Lower leg skin (tissue), 4 donors: ENCODE measurements around the gene DCP1B. TPM values are rescaled to one million over a fixed set of nuclear protein-coding genes. Genes with fewer than 3 reads are reported as not detected.

ENCODE experiments used
- DNase-seq, 2 donors: peaks; one replicate each; pipeline ENCODE4 v3.0.0-alpha.2; 2019; ENCODE audit warnings: low spot score in 2 of 2
- H3K4me3 ChIP-seq: fragments of 200-600 bp; sonication (generic); 2 replicates; pipeline ENCODE4 v1.5.1; 2017; ENCODE audit warnings: mild to moderate bottlenecking, low read depth; ENCODE audit not compliant: poor library complexity, severe bottlenecking
- POLR2A ChIP-seq, 2 donors: fragments of 450-650 bp; IDR thresholded peaks; one replicate each; pipeline ENCODE4 v1.6.1; 2016 to 2017; ENCODE audit warnings: antibody characterized with exemption in 2 of 2, mild to moderate bottlenecking in 1 of 2, moderate library complexity in 1 of 2
- WGBS, 2 donors: methylation state at CpG; one replicate each; pipeline ENCODE4 v1.1.5; 2018; 5-methylcytosine and 5-hydroxymethylcytosine counted together
- intact Hi-C: fragments of 100-400 bp; cut with DNase I; formaldehyde crosslinking; loops from one replicate; pipeline ENCODE4 v1.15.0; 2023; ENCODE audit warnings: low total_unique reads
- total RNA-seq, 4 donors: library from RNA; depleted of rRNA; stranded (reverse); fragments of >200 nt; gene quantifications; one replicate each; pipeline ENCODE4 v1.1.0, GENCODE V29; 2016
- TF ChIP-seq, protein P1 (sequence below), 3 donors: fragments of 450-650 bp; IDR thresholded peaks; one replicate each; pipeline ENCODE4 v1.5.1; 2016; ENCODE audit warnings: antibody characterized with exemption in 3 of 3, mild to moderate bottlenecking in 3 of 3, moderate library complexity in 2 of 3

The DCP1B gene
- total RNA-seq, 4 donors from 2014 or later = 10.9 to 15.1 (median 13.5) TPM

GRCh38 chr12:1993871-1994371, 10.3 kb downstream of the DCP1B start:
- TF ChIP-seq POLR2A (IDR thresholded peaks at IDR 0.05) = no peak
- TF ChIP-seq, protein P1, sequence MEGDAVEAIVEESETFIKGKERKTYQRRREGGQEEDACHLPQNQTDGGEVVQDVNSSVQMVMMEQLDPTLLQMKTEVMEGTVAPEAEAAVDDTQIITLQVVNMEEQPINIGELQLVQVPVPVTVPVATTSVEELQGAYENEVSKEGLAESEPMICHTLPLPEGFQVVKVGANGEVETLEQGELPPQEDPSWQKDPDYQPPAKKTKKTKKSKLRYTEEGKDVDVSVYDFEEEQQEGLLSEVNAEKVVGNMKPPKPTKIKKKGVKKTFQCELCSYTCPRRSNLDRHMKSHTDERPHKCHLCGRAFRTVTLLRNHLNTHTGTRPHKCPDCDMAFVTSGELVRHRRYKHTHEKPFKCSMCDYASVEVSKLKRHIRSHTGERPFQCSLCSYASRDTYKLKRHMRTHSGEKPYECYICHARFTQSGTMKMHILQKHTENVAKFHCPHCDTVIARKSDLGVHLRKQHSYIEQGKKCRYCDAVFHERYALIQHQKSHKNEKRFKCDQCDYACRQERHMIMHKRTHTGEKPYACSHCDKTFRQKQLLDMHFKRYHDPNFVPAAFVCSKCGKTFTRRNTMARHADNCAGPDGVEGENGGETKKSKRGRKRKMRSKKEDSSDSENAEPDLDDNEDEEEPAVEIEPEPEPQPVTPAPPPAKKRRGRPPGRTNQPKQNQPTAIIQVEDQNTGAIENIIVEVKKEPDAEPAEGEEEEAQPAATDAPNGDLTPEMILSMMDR (IDR thresholded peaks at IDR 0.05) = no peak
- WGBS, 2 donors = 82 to 90% methylated on average over 2 of the region's 2 CpGs
- no peak overlapping the region for H3K4me3 ChIP-seq
- DNase-seq = no peak
- intact Hi-C loops = no loop called here

DNA sequence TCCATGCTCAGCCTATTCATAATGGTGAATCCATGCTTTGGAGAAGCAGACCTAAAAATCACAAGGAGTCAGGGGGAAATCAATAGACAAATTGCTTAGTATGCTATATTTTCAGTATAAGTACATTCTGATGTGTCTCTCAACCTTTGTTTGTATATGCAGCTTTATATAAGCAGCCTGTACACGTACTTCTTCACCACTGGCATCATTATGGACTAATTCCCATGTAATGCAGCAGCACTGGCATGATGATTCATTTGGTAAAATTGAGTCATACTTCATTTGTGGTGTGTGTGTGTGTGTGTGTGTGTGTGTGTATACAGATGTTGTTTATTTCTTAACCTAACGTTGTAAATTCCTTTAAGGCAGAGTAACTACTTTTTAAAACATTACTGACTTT, 10.9 kb downstream of the DCP1B start:
- TF ChIP-seq, protein P1 (IDR thresholded peaks at IDR 0.05) = no peak
- no peak overlapping the region for H3K4me3 ChIP-seq
- intact Hi-C loops = no loop called here
- no peak for DNase-seq
- WGBS, 2 donors = 31 to 34% methylated on average over 2 of the region's 2 CpGs

- TF ChIP-seq, protein P1 (IDR thresholded peaks at IDR 0.05) = no peak
- TF ChIP-seq POLR2A (IDR thresholded peaks at IDR 0.05) = no peak
Observed at GRCh38 chr12:1992732-1993131, 11.5 kb downstream of the DCP1B start.

GRCh38 chr12:1989111-1989510, 15.1 kb downstream of the DCP1B start:
- intact Hi-C loops = no loop called here
- no peak for DNase-seq
- 94 to 97% methylated on average over 4 of the region's 4 CpGs for WGBS, 2 donors
- H3K4me3 ChIP-seq = no peak overlapping the region
- no peak for TF ChIP-seq POLR2A (IDR thresholded peaks at IDR 0.05)
- TF ChIP-seq, protein P1 (IDR thresholded peaks at IDR 0.05) = no peak

More at GRCh38 chr12:1992732-1993131, 11.5 kb downstream of the DCP1B start:
- 88 to 90% methylated on average over 3 of the region's 3 CpGs for WGBS, 2 donors
- intact Hi-C loops = no loop called here
- no peak overlapping the region for H3K4me3 ChIP-seq
- DNase-seq = no peak

GRCh38 chr12:1984759-1985158, 19.5 kb downstream of the DCP1B start:
- DNase-seq = no peak
- intact Hi-C loops = no loop called here
- no peak overlapping the region for H3K4me3 ChIP-seq
- TF ChIP-seq, protein P1 (IDR thresholded peaks at IDR 0.05) = no peak
- TF ChIP-seq POLR2A (IDR thresholded peaks at IDR 0.05) = no peak

DNA sequence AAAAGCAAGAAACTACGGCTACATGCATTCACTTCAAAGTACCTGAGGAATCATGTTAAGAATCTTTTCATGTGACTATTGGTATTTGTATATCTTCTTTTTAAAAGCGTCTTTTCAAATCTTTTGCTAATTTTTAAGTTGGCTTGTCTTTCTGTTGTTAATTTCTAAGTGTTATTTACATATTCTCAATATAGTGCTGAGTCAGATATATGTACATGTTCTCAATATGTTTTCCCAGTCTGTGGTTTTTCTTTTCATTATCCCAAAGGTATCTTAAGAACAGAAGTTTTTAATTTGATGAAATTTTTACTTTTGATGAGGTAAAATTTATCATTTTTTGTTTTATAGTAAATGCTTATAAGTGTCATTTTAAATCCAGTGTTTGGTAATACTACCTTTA, 24.0 kb downstream of the DCP1B start:
- DNase-seq = no peak
- no peak for TF ChIP-seq POLR2A (IDR thresholded peaks at IDR 0.05)
- TF ChIP-seq, protein P1 (IDR thresholded peaks at IDR 0.05) = no peak
- no peak overlapping the region for H3K4me3 ChIP-seq
- intact Hi-C loops = no loop called here
- 96 to 98% methylated on average over 2 of the region's 2 CpGs for whole genome bisulfite sequencing, 2 donors
